Muscle of back (tissue), 13 donors: Measurements from ENCODE around the gene PARN. TPM values are rescaled to one million over a fixed set of nuclear protein-coding genes. Genes with fewer than 3 reads are reported as not detected.
A peak's percentile ranks its signal among the peaks of the same experiment; 100 is the strongest.
"Not testable (repeated sequence)": the region's sequence is repeated elsewhere in the genome, so short reads cannot be mapped to it uniquely, and the experiment has no call there.

Experiments
- DNase-seq, 3 donors: peaks; one replicate each; pipeline versions ENCODE4 v3.0.0 to v3.0.0-alpha.2; 2013
- long read RNA-seq, 9 donors: transcript quantifications; one replicate each; lab custom pipeline, GENCODE V29; 2026
- polyA plus RNA-seq, 10 donors: library from polyadenylated mRNA; unstranded; fragments of 120-200 nt; gene quantifications; one replicate each; pipeline ENCODE4 v1.2.1, GENCODE V29; 2013; ENCODE audit not compliant: insufficient read length in 10 of 10

Gene PARN, protein sequence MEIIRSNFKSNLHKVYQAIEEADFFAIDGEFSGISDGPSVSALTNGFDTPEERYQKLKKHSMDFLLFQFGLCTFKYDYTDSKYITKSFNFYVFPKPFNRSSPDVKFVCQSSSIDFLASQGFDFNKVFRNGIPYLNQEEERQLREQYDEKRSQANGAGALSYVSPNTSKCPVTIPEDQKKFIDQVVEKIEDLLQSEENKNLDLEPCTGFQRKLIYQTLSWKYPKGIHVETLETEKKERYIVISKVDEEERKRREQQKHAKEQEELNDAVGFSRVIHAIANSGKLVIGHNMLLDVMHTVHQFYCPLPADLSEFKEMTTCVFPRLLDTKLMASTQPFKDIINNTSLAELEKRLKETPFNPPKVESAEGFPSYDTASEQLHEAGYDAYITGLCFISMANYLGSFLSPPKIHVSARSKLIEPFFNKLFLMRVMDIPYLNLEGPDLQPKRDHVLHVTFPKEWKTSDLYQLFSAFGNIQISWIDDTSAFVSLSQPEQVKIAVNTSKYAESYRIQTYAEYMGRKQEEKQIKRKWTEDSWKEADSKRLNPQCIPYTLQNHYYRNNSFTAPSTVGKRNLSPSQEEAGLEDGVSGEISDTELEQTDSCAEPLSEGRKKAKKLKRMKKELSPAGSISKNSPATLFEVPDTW
- polyA plus RNA-seq = 10 to 100 TPM; 12.8 to 20.0 (median 17.4) TPM
- long read RNA-seq, donor 1 = 0 reads
- long read RNA-seq, donor 2, partial matches to known transcripts = 0 of 2 reads
- long read RNA-seq, donor 2, other reads (novel, unspliced or antisense) = 0 of 2 reads
- long read RNA-seq, donor 3 = 0 reads
- long read RNA-seq, donor 4 = 0 reads
- long read RNA-seq, donor 5 = 0 reads
- long read RNA-seq, donor 6 = 0 reads
- long read RNA-seq, donor 7 = 0 reads
- long read RNA-seq, donor 8 = 0 reads
- long read RNA-seq, donor 9 = 0 reads

DNA sequence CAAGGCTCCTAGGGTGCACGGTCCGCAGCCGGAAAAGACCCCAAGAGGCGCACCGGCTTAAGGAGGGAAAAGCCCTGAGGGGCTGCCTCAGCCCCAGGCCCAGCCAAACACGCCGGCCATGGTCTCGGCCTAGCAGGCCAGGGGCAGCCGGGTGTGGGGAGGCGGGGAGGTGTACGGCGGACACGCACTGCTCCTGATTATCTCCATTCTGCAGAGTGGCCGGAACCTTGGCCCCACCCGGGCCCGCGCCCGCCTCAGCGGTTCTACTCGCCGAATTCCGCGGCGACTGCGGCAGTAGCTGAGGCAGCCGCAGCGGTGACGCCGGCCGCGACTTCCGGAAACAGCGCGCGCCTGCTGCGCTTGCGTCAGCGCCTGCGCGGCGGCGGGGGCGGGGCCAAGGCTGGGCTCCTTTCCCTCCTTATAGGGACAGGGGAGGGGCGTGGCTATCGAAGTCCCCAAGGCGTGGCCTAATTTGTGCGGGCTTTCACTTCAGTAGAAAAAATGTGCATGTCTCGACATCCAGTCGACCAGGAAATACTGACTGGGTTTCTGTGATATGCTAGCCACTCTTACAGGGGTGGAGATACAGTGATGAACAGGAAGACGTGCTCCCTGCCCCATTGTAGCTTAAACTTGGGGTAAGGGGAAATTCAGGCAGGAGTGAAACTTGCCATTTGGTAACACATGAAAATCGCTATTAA lies at the start of gene PARN:
TSS of gene PARN (minus strand) at position 342 of the 701 bp plus-strand sequence. CDS start at position 207, 135 bp downstream.
- peak; percentile 96 to 98 (median 97) for DNase-seq

GRCh38 chr16:14678748-14679497 lies 48.9 kb upstream of the PARN start:
- no peak for DNase-seq

DNA sequence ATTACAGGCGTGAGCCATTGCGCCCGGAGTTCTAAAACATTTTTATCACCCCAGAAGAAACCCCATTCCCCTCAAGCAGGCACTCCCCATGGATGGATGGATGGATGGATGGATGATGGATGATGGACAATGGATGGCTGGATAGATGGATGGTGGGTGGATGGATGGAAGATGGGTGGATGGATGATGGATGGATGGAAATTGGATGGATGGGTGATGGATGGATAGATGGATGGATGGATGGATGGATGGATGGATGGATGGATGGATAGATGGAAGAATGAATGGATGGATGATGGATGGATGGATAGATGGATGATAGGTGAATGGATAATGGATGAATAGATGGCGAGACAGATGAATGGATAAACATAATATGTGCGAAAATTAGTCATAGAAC lies 47.6 kb upstream of the PARN start:
- no peak for DNase-seq

- no peak for DNase-seq
Measured at GRCh38 chr16:14676633-14677032, 46.6 kb upstream of the PARN start.

DNA sequence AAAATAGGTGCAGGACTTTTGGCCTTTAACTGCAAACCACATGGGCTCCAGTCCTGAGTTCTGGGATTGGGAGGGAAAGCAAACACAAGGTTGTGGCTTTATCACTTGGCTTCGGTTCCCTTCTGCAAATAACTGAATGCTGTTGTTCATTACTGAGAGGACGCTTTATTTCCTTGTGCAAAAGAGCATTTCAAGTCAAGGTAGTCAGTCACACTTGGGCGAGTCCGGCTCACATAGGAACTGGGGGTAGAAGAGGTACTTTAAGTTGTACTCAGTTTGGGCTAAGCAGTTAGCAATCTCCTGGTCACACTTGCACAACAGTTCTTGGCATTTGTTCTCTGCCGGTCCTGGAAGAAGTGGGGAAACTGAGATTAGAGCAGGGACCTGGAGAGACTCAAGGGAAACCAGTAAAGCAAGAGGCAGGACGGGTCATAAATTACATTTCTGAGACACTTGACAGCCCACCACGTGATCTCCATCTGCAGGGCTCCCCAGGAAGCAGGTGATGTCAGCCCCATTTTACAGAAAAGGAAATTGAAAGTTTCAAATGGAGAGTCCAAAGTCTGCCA lies 42.4 kb upstream of the PARN start:
- DNase-seq = no peak

DNA sequence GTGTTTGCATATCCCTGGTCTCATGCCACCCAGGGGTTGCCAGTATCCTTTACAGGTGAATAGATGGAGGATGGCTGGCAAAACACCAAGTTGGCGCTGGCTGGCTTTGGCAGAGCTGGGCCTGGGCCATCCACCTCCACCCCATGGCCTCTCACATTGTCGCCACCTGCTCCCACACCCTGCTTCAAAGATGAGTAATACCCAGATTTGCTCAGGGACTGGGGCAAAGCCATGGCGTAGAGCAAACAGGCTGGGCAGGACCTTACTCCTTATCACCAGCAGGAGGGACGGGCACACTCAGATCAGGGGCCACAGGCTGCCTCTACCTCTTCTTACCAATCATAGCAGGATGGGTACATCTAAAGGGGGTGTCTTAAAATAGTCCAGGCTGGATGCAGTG lies 39.7 kb upstream of the PARN start:
- no peak for DNase-seq

GRCh38 chr16:14668556-14669223 lies 38.6 kb upstream of the PARN start:
- no peak for DNase-seq

GRCh38 chr16:14667347-14668266 lies 37.5 kb upstream of the PARN start:
- no peak for DNase-seq

GRCh38 chr16:14658063-14658462 lies 28.0 kb upstream of the PARN start:
- no peak for DNase-seq

DNA sequence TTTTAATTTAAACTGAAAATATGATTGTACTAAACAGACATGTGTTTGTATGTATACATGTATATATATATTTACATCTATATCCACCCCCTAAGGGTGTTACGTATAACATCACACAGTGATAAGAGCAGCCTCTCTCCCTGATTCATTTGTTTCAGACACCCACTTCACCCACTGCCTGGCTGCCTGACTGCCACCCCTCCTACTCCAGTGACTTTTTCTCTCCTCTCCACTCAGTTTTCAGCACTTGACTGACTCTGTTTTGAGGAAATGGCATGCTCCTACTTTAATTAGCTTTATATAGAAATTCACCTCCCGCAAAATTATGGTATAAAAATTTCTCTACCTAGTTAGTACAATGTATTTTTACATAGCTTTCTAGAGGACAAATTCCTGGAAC lies 22.7 kb upstream of the PARN start:
- DNase-seq = no peak

GRCh38 chr16:14650629-14651028 lies 20.6 kb upstream of the PARN start:
- DNase-seq = no peak

DNA sequence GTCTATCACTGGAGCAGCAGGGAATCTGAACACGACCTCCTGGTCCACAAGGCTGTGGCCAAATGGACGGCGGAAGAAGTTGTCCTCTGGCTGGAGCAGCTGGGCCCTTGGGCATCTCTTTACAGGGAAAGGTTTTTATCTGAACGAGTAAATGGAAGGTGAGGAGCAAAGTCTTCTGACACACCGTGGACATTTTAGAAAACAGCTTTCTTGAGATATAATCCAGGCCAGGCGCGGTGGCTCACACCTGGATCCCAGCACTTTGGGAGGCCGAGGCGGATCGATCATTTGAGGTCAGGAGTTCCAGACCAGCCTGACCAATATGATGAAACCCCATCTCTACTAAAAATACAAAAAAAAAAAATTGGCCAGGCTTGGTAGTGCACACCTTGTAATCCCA lies 19.8 kb upstream of the PARN start:
- no peak for DNase-seq

DNA sequence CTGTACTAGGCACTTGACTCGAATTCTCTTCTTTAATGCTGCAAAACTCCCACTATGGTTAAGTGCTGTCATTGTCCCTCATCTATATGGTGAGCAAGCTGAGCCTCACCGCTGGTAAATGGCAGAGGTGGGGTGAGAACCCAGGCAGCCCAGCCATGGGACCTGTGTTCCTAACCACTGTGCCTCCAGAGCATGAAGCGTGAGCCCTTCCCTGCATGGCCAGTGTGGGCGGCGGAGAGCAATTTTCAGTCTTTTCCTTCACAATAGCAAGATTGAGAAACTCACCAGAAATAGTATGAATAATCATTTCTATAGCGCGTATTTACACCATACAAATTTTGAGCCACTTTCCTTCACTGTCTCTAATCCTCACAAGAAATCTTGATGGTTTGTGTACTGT lies 11.9 kb upstream of the PARN start:
- DNase-seq = no peak

DNA sequence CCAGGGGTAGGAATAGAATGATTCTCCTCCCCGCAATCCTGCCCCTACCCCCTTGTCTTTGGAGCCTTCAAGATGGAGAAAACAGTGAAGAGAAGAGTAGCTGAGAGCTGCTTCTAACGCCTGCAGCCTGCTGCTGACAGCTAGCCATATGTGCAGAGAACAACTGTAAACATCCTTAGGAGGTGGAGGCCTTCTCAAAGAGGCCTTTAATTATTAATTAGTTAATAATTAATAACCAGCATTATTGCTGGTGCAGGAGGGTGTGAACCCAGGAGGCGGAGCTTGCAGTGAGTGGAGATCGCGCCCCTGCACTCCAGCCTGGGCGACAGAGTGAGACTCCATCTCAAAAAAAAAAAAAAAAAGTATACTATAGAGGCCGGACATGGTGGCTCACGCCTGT lies 11.1 kb upstream of the PARN start:
- DNase-seq = no peak

- DNase-seq = no peak
Measured at GRCh38 chr16:14640538-14640937, 10.5 kb upstream of the PARN start.

DNA sequence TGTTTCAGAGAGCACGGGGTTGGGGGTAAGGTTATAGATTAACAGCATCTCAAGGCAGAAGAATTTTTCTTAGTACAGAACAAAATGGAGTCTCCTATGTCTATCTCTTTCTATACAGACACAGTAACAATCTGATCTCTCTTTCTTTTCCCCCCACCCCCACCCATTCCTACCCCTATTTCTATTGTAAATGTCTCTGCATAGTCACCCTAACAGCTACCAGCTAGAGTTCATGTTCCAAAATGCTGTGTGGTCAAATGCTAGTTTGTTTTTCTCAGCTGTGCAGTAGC lies 6.8 kb upstream of the PARN start:
- DNase-seq = not testable (repeated sequence)

DNA sequence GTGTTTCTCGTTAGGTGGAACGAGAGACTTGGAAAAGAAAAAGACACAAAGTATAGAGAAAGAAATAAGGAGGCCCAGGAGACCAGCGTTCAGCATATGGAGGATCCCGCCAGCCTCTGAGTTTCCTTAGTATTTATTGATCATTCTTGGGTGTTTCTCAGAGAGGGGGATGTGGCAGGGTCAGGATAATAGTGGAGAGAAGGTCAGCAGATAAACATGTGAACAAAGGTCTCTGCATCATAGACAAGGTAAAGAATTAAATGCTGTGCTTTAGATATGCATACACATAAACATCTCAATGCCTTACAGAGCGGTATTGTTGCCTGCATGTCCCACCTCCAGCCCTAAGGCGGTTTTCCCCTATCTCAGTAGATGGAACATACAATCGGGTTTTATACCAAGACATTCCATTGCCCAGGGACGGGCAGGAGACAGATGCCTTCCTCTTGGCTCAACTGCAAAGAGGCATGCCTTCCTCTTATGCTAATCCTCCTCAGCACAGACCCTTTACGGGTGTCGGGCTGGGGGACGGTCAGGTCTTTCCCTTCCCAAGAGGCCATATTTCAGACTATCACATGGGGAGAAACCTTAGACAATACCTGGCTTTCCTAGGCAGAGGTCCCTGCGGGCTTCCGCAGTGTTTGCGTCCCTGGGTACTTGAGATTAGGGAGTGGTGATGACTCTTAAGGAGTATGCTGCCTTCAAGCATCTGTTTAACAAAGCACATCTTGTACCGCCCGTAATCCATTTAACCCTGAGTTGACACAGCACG lies 6.3 kb upstream of the PARN start:
- DNase-seq = not testable (repeated sequence)

- no peak for DNase-seq
Measured at GRCh38 chr16:14635395-14636165, 5.5 kb upstream of the PARN start.
